ENCODE results near the gene GRIP2. TPM values are rescaled to one million over a fixed set of nuclear protein-coding genes. Genes with fewer than 3 reads are reported as not detected.
A peak's percentile ranks its signal among the peaks of the same experiment; 100 is the strongest.

The GRIP2 gene
- total RNA-seq, 1 donor = 1.7 TPM

DNA sequence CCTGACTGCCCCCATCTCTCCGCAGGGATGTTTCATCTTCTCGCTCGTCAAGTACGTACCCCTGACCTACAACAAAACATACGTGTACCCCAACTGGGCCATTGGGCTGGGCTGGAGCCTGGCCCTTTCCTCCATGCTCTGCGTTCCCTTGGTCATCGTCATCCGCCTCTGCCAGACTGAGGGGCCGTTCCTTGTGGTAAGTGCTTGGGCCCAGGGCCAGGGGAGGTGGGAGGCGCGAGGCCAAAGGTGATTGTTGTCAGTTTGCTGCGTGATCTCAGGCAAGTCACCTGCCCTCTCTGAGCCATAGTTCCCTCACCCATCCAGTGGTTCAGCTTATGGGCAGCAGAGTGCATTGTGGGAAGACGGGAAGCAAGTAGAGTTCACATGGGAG lies 58.5 kb downstream of the GRIP2 start:
- no peak for DNase-seq (ENCODE audit: low read depth)
- no peak overlapping the region for H3K4me3 ChIP-seq (ENCODE audit: low read depth, low read length)
- TF ChIP-seq, protein P1, sequence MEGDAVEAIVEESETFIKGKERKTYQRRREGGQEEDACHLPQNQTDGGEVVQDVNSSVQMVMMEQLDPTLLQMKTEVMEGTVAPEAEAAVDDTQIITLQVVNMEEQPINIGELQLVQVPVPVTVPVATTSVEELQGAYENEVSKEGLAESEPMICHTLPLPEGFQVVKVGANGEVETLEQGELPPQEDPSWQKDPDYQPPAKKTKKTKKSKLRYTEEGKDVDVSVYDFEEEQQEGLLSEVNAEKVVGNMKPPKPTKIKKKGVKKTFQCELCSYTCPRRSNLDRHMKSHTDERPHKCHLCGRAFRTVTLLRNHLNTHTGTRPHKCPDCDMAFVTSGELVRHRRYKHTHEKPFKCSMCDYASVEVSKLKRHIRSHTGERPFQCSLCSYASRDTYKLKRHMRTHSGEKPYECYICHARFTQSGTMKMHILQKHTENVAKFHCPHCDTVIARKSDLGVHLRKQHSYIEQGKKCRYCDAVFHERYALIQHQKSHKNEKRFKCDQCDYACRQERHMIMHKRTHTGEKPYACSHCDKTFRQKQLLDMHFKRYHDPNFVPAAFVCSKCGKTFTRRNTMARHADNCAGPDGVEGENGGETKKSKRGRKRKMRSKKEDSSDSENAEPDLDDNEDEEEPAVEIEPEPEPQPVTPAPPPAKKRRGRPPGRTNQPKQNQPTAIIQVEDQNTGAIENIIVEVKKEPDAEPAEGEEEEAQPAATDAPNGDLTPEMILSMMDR (IDR thresholded peaks at IDR 0.05; ENCODE audit: insufficient read depth, low read depth, low read length) = no peak

DNA sequence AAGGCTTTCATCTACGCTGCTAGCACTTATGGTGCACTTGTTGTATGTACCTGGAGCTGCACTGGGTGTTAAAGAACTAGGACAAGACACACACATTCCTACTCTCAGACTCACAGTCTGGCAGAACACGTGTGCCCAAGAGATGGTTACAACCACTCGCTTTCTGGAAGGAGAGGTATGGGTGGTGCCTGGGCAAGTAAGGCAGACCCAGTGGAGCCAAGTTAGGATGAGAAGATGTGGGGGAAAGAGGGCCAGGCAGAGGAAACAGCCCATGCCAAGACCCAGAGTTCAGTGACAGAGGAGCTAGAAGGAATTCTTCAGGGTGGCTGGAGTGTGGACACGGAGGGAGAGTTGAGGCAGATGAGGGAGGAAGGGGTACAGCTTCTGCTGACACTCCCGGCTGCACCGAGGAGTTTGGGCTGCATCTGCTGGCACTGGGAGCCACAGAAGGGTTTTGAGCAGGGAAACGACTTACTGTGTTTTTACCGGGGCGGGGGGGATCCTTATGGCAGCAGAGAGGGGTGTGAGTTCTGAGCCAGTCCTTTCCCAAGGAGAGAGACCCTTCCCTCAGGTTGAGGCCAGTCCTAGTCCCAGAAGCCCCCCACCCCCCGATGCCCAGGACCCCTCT lies 59.0 kb downstream of the GRIP2 start:
- TF ChIP-seq, protein P1 (IDR thresholded peaks at IDR 0.05; ENCODE audit: insufficient read depth, low read depth, low read length) = no peak
- H3K4me3 ChIP-seq (ENCODE audit: low read depth, low read length) = no peak overlapping the region
- no peak for DNase-seq (ENCODE audit: low read depth)

DNA sequence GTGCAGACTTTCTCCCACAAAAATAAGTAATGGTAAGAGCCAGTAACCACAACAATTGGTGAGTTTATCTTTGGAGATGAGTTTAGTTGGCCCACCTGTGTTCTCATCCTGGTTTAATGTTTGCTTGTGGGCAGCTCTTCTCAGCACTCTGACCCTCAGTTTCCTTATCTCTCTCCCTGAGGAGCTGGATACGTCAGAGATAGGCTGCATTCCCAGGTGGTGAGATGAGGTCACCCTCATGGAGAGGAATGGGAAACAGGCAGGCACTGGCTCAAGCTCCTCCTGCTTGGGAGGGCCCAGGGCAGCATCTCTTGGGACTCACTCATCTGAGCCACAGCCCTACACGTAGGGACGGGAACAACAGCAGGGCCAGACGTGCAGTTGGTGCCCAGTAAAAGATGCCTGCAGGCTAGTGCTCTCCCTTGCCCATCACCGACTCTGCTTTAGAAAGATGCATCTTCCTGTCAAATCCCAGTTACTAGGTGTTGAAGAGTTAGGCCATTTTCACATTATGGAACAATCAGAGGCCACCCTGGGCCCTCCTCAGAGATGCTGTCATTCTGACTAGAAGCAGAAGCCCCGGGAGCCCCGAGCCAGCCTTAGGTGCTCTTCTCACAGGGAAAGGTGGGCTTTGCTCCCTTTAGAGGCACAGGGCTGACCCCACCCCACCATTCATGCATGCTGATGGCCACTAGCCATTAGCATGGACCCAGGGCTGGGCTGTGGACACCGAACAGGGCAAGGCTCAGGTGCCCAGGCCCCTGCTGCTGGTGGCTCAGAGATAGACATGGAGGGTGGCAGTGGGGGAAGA lies 59.7 kb downstream of the GRIP2 start:
- no peak overlapping the region for H3K4me3 ChIP-seq (ENCODE audit: low read depth, low read length)
- TF ChIP-seq, protein P1 (IDR thresholded peaks at IDR 0.05; ENCODE audit: insufficient read depth, low read depth, low read length) = no peak
- peak; percentile 88 for DNase-seq (ENCODE audit: low read depth)

DNA sequence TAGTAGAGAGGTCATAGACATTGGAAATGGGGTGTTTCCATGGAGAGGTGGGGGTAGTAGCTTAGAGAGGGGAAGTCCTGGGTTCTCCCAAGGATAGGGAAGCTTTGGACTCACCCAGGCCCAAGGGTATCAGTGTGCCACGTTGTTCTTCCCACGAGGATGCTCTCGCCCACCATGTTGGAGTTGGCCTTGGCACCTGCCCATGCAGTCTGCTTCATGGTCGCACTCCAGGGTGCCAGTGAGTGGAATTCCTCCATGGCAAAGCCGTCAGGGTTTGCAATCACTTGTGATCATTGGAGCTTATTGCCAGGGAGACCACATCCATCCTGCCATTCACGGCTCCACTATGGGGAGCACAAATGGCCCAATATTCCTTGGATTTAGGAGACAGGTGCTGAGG lies 60.6 kb downstream of the GRIP2 start:
- TF ChIP-seq, protein P1 (IDR thresholded peaks at IDR 0.05; ENCODE audit: insufficient read depth, low read depth, low read length) = no peak
- H3K4me3 ChIP-seq (ENCODE audit: low read depth, low read length) = no peak overlapping the region
- no peak for DNase-seq (ENCODE audit: low read depth)

DNA sequence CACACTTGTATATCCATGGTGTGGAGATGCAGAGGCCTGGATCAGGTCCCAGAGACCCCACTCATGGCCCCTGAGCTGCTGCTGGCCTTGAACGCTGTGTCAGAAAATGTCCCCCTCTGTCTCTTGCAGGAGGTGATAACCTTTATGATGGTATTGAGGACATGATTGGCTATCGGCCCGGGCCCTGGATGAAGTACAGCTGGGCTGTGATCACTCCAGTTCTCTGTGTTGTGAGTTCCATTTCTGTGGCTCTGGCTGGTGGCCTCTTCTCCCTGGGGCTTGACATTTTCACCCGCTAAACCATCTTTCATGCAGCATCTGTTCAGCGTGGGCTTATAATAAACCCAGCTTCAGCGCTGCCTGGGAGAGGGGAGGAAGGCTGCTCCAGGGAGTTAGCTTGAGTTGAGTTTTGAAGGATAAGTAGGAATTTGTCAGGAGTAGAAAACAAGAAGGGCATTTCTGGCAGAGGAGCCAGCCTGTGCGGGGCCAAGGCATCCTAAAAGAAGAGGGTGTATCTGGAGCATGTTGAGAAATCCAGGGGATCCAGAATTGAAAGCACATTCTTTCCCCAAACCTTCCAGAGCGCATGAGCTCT lies 61.1 kb downstream of the GRIP2 start:
- TF ChIP-seq, protein P1 (IDR thresholded peaks at IDR 0.05; ENCODE audit: insufficient read depth, low read depth, low read length) = no peak
- H3K4me3 ChIP-seq (ENCODE audit: low read depth, low read length) = no peak overlapping the region
- no peak for DNase-seq (ENCODE audit: low read depth)

DNA sequence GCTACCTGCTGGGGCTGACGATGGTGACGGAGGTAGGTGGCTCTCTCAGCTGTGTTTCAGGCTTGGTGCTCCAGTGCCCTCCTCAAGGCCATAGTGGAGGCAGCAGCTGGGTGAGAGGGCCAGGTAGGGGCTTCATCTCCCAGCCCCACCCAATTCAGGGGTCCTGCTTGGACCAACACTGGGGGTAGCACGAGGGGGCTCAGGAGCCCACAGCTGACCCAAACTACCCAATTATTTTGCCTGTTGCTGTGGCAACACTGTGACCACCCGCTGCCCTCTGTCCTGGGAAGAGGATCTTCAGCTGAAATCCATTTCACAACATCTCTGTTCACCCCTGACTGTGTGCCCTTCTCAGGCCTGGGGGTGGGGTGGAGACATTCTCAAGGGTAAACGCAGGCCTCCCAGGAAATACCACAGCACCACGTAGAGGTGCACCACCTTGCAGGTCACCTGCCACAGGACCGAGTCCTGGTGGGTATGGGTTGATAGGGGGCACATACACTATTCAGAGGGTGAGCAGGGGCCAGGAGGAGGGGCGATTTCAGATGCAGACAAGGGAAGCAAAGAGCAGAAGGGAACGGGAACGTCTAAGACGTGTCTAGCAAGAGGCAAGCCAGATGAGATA lies 62.7 kb downstream of the GRIP2 start:
- no peak overlapping the region for H3K4me3 ChIP-seq (ENCODE audit: low read depth, low read length)
- DNase-seq (ENCODE audit: low read depth) = no peak
- TF ChIP-seq, protein P1 (IDR thresholded peaks at IDR 0.05; ENCODE audit: insufficient read depth, low read depth, low read length) = no peak

Measured in fibroblast of villous mesenchyme (primary cell).